HG03159 (cell line): ENCODE measurements around the gene CCDC174.
"Not testable (repeated sequence)": the region's sequence is repeated elsewhere in the genome, so short reads cannot be mapped to it uniquely, and the experiment has no call there.

Experiments used
- ATAC-seq: cut with Tn5 transposase; IDR thresholded peaks from one replicate; pipeline ENCODE4 v1.9.1; 2021; ENCODE audit warnings: mild to moderate bottlenecking, moderate library complexity; ENCODE audit not compliant: unreplicated experiment

The CCDC174 gene

DNA sequence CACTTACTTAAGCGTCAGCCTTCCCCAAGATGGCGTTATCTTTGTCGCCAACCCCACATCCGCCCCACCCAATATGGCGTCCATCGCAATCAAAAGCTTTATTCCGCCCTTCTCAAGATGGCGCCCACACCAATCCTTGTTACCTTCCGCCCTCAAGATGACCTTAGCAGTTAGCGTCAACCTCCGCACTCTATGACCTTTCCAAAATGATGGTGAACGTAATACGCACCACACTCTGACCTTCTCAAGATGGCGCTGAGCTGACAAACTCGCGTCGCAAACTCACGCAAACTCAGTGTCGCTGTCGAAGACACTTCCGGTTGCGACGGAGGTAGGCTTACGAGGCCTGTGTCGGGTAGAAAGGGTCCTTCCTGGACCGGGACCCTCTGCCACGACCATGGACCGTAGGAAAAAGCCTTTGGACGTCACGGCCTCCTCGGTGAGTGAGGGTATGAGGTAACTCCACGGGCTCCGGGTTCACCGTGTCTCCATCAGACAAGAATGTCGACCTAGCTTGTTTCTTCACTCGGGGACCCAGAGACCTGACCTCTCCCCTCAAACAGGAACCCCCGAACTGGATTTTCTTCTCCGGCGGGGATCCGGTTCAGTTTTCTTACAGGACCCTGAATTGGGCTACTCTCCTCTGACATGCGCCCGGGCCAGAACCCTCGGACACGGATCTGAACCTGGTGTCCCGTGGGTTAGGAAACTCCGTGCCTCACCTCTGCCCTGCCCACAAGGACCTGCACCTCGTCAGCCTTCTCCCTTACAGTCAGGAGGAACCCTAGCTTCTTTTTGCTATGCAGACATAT is at the start of gene CCDC174:
Gene CCDC174, plus strand, starts transcription at position 323 of the 812 bp plus-strand sequence. Its CDS starts 75 bp downstream, at position 398.
- peak; percentile 98 for ATAC-seq

DNA sequence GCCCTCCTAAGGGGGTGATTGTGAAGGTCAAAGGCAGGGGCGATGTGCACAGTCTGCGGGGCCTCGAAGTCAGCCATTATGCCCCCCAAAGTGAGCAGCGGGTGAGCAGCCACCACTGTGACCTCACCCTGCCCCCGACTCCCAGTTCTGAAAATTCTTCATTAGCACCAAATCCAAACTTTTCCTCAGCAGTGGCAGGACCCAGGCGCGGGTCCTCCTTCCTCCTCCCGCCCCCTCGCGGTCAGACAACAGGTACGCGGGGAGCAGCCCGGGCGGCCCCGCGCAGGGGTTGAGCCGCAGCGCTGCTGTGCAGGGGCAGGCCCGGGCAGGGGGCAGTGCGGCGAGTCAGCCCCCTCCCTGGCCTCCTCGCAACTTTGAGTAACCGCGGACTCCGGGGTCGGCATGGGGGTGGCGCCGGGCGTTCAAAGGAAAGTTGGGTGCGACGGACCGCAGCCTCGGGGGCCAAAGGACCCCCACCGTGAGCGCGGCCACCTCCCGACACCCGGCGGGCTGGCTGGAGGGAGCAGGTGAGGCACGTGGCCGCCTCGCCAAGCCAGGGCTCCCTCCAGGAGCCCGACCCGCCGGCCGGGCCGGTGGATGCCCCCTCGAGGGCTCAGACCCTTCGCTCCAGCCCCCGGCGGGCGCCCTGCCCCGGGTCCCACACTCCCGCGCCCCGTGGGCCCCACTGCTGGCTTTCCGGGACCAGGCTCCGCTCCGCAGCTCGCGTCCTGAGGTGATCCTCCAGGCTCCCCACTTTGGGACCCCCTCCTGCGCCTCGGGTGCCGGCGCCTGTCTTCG is 49.4 kb upstream of the CCDC174 start:
- no peak for ATAC-seq

DNA sequence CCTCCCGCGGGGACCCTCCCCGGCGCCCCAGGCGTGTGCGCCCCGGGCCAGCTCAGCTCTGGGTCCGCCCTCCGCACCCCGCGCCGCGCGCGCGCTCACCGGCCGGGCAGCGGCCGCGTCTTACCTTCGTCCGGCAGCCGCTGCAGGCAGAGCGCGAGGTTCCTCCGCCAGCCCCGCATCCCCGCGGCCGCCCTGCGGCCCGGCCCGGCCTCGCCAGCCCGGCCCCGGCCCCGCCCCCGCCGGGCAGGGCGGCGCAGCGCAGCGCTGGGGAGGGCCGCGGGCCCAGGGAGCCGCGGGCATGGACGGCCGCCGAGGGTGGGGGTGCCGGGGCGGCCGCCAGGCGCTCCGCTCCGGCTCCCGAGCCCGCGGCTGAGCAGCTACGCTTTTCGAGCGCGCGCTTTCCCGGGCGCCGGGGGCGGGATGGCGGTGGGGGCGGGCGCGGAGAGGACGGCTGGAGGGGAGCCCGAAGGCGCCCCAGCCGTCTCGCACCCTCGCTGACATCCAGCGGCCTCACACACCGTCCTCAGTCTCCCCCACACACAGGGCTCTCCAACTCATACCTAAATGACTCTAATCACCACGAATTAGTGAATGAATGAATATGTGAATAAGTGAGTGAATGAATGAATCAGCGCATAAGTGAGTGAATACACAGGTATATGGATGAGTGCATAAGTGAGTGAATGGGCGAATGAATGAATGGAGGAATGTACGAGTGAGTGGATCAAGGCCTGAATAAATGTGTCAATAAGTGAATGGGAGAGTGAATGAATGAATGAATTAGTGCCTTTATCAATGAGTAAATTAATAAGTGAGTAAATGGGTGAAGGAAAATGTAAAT is 48.5 kb upstream of the CCDC174 start:
- ATAC-seq = no peak

DNA sequence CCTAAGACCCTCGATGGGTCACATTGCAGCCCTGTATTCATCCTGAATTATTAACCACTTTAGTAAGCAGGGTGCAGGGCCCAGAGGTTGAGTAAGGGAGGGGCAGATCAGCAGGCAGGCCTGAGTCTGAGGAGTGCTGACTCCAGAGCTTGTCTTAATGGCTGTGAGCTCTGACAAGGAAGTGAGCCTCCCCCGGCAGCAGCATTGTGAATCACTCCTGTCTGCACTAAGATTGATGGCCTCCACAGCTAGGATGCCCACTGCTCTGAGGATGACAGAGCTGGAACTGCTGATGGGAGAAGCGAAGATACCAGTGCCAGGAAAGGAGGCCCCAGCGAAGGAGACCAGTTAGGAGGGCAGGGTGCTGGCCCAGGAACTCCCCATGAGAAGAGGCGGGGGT is 46.5 kb upstream of the CCDC174 start:
- no peak for ATAC-seq

DNA sequence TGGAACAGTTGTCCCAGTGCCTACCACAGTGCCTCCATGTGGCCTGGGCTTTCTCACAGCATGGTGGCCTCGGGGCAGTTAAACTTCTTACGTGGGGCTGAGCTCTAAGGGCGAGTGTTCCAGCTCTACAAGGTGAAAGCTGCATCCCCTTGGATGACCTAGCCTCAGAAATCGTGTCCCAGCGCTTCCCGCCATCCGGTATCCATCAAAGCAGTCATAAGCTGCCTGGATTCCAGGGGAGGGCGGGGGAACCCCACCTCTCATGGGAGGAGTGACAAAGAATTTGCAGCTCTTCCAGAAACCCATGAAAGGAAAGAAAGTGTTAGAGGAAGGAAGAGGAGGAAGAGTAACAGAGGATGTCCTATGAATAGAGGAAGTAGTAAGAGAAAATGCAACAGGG is 45.8 kb upstream of the CCDC174 start:
- no peak for ATAC-seq

- no peak for ATAC-seq
Measured at GRCh38 chr3:14606669-14607339, 44.8 kb upstream of the CCDC174 start.

DNA sequence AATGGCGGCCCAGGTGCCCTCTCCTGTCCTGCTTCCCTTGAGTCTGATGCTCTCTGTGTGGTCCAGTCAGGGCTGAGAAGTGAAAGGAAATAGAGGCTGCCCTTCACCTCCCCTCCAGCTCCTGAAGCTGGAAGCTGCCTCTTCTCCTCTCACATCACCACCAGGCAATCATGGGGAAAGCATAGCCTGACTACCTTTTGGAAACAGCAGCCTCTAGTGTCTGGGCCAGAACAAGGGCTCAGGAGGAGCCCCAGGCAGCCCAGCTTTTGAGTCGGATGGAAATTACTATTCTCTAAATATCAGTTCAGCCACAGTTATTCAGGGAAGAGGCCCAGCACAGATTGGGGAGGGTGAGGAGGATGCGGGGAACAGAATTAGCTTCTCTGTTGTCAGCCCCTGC is 43.3 kb upstream of the CCDC174 start:
- no peak for ATAC-seq

- ATAC-seq = not testable (repeated sequence)
Measured at GRCh38 chr3:14609058-14609457, 42.5 kb upstream of the CCDC174 start.

DNA sequence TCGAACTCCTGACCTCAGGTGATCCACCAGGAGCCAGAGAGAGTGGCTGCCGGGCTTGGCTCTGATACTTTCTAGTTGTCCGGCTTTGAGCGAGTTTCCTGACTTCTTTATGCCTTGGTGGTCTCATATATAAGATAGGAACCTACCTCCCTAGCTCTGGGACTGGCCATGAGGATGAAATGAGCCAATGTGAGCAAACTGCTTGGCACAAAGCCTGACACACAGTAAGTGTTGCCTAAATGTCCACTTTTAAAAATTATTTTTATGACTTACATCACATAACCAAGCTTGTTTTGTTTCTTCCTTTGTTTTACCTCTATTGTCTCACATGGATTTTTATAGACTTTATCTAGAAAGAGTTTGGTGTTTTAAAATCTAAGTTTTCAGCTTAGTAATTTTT is 42.1 kb upstream of the CCDC174 start:
- ATAC-seq = no peak

- no peak for ATAC-seq
Measured at GRCh38 chr3:14609941-14610340, 41.6 kb upstream of the CCDC174 start.

DNA sequence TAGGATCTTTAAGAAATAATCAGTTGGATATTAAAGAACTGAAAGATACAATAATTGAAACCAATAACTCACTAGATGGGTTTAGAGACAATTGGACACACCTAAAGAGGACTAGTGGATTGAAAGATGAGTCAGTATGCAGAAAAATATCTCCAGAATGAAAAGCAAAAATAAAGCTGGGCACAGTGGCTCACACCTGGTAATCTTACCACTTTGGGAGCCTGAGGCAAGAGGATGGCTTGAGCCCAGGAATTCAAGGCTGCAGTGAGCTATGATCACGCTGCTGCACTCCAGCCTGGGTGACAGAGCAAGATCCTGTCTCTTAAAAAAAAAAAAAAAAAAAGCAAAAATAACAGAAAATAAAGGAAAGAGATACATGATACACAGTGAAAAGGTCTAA is 37.4 kb upstream of the CCDC174 start:
- no peak for ATAC-seq

DNA sequence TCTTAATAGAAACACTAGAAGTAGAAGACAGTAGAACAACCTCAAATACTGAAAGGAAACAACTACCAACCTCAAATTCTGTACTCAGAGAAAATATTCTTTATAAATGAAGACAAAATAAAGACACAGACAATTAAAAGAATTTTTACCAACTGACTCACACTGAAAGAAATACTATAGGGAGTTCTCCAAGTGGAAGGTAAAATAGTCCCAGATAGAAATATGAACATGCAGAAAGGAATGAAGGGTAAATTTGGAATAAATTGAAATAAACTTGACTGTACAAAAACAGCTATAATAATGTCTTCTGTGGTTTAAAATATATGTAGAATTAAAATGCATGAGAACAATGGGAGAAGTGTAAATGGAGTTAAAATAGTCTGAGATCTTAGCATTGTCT is 36.7 kb upstream of the CCDC174 start:
- ATAC-seq = no peak

GRCh38 chr3:14616606-14617507 is 34.7 kb upstream of the CCDC174 start:
- ATAC-seq = no peak

GRCh38 chr3:14617508-14618023 is 34.0 kb upstream of the CCDC174 start:
- ATAC-seq = no peak

GRCh38 chr3:14619605-14620004 is 32.0 kb upstream of the CCDC174 start:
- ATAC-seq = no peak

GRCh38 chr3:14620512-14620911 is 31.1 kb upstream of the CCDC174 start:
- ATAC-seq = no peak

DNA sequence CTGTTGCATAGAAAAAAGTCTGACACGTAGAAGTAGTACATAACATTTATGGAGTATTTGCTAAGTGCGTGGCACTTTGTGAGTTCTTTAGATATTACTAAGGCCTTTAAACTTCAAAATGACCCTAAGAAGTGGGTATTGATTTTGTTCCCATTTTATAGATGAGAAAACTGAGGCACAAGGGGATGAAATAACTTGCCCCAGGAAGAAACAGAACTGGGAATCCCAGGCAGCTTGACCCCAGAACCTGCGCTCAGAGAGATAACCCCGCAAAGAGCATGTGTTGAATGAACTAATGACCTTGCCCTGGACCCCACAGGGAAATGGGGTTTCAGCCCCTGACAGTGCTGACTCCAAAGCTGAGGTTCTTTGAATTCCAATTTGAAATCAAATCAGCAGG is 30.5 kb upstream of the CCDC174 start:
- no peak for ATAC-seq

DNA sequence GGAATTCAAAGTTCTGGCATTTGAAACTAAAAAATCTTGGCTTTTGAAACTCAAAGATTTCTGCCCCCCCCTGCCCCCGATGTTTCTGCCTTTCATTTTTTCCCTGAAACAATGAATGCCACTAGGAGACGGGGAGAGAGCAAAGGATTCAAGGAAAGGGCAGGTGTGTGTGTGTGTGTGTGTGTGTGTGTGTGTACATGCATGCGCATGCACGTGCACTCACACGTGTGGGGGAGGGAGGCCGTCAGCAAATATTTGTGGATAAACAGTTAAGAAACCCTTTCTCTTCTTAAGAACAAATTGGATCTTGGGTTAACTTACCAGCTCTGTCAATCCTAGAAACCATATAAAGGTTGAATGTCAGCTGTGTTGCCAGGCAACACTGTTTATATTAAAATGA is 29.2 kb upstream of the CCDC174 start:
- ATAC-seq = no peak

- ATAC-seq = no peak
Measured at GRCh38 chr3:14623569-14624051, 28.0 kb upstream of the CCDC174 start.
